ENCODE data around the gene SYT3.

SYT3 gene

DNA sequence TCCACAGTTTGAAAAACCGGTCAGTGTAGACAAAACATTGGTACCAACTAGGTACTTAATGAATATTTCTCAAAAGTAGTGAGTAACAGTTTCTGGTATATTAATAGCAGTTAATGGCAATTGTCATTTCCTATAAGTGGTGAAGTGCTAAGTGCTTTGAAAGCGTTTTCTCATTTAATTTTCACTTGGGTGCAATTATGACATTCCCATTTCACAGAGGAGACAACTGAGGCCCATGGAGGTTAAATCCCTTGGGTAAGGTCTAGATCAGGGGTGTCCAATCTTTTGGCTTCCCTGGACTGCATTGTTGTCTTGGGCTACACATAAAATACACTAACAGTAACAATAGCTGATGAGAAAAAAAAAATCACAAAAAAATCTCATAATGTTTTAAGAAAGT is 687 bp upstream of the SYT3 start:
- CTCF ChIA-PET, result no interaction called here
- TF ChIP-seq, protein P1, sequence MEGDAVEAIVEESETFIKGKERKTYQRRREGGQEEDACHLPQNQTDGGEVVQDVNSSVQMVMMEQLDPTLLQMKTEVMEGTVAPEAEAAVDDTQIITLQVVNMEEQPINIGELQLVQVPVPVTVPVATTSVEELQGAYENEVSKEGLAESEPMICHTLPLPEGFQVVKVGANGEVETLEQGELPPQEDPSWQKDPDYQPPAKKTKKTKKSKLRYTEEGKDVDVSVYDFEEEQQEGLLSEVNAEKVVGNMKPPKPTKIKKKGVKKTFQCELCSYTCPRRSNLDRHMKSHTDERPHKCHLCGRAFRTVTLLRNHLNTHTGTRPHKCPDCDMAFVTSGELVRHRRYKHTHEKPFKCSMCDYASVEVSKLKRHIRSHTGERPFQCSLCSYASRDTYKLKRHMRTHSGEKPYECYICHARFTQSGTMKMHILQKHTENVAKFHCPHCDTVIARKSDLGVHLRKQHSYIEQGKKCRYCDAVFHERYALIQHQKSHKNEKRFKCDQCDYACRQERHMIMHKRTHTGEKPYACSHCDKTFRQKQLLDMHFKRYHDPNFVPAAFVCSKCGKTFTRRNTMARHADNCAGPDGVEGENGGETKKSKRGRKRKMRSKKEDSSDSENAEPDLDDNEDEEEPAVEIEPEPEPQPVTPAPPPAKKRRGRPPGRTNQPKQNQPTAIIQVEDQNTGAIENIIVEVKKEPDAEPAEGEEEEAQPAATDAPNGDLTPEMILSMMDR (conservative IDR thresholded peaks at IDR 0.05; ENCODE audit: low read depth), result no peak
- POLR2A ChIA-PET (ENCODE audit: low non-redundant PET), result no interaction called here
- no peak overlapping the region for H3K27ac ChIP-seq
- no peak for DNase-seq (ENCODE audit: low spot score)

- ChIA-PET CTCF (no interaction called here), POLR2A (ENCODE audit: low non-redundant PET) (no interaction called here)
- no peak for DNase-seq (ENCODE audit: low spot score)
- TF ChIP-seq, protein P1 (conservative IDR thresholded peaks at IDR 0.05; ENCODE audit: low read depth), result no peak
- no peak overlapping the region for H3K27ac ChIP-seq
Measured at GRCh38 chr19:50638600-50638999, 1.1 kb downstream of the SYT3 start.

- ChIA-PET CTCF (no interaction called here), POLR2A (ENCODE audit: low non-redundant PET) (no interaction called here)
- no peak for DNase-seq (ENCODE audit: low spot score)
- TF ChIP-seq, protein P1 (conservative IDR thresholded peaks at IDR 0.05; ENCODE audit: low read depth), result no peak
- H3K27ac ChIP-seq, result no peak overlapping the region
Measured at GRCh38 chr19:50636317-50637085, 3.2 kb downstream of the SYT3 start.

- no peak overlapping the region for H3K27ac ChIP-seq
- CTCF ChIA-PET, result interaction anchor here (0.7 kb wide), 1 partner anchor 21 kb away, joined by 3 read pairs; no protein-coding TSS in a partner anchor
- TF ChIP-seq, protein P1 (conservative IDR thresholded peaks at IDR 0.05; ENCODE audit: low read depth), result no peak
- POLR2A ChIA-PET (ENCODE audit: low non-redundant PET), result no interaction called here
- DNase-seq (ENCODE audit: low spot score), result no peak
Measured at GRCh38 chr19:50633973-50634372, 5.7 kb downstream of the SYT3 start.

- TF ChIP-seq, protein P1 (conservative IDR thresholded peaks at IDR 0.05; ENCODE audit: low read depth), result no peak
- CTCF ChIA-PET, result interaction anchor here (0.6 to 0.7 kb wide), 2 partner anchors 22 to 168 kb away, joined by 3 to 4 read pairs; no protein-coding TSS in a partner anchor
- no peak overlapping the region for H3K27ac ChIP-seq
- POLR2A ChIA-PET (ENCODE audit: low non-redundant PET), result no interaction called here
- no peak for DNase-seq (ENCODE audit: low spot score)
Measured at GRCh38 chr19:50633359-50633758, 6.3 kb downstream of the SYT3 start.

DNA sequence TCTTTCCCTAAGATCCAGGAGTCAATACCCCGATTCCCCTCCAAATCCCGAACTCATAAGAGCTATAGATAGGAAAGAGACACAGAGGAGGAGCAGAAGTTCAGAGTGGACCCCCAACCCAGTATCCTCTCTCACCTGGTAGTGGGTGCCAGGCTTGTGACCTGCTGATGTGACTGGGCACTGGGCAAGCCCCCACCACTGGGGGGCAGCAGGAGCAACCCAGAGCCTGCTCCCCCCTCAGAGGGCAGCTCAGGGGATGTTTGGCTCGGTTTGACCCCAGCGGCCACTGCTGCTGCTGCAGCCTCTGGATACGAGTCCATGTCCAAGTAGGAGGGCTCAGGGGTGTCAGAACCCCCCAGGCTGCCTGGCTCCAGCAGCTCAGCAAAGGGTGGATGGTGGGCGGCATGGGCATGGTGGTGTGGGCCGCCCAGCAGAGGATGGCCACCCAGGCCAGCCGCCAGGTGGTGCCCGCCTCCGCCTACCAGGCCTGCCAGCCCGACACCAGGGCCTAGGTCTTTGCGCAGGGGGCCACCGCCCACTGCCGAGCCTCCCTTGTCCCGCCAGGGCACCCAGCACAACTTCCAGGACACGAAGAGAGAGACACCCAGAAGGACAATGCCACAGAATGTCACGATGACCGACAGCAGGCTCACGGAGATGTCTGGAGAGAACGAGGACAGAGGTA is 7.4 kb downstream of the SYT3 start:
- ChIA-PET POLR2A (ENCODE audit: low non-redundant PET) (no interaction called here), CTCF (interaction anchor here (0.6 kb wide), 1 partner anchor 151 kb away, joined by 6 read pairs; no protein-coding TSS in a partner anchor)
- DNase-seq (ENCODE audit: low spot score), result no peak
- TF ChIP-seq, protein P1 (conservative IDR thresholded peaks at IDR 0.05; ENCODE audit: low read depth), result no peak
- no peak overlapping the region for H3K27ac ChIP-seq

Data from RWPE1 (cell line).